HepG2 (cell line): ENCODE measurements around the gene FXYD6. TPM values are rescaled to one million over a fixed set of nuclear protein-coding genes. Genes with fewer than 3 reads are reported as not detected.

Source experiments
- CCAR2 ChIP-seq: fragments of 200-400 bp; formaldehyde crosslinking; optimal IDR thresholded peaks from 2 replicates; pipeline ENCODE3; 2018; ENCODE audit warnings: low read depth, mild to moderate bottlenecking, low read length, moderate library complexity
- KLF11 ChIP-seq: IDR thresholded peaks from 2 replicates; pipeline ENCODE4 v1.6.1; 2016; ENCODE audit warnings: missing compliant biosample characterization
- MBNL3 ChIP-seq: fragments of 250-450 bp; sonication (Bioruptor Pico); conservative IDR thresholded peaks from 2 replicates; pipeline ENCODE4 v1.8.0; 2022; ENCODE audit warnings: mild to moderate bottlenecking, inconsistent platforms
- MYNN ChIP-seq: sonication (generic); formaldehyde crosslinking; IDR thresholded peaks from 2 replicates; pipeline ENCODE4 v1.4.0; 2020; ENCODE audit warnings: mild to moderate bottlenecking, low read depth, missing genetic modification reagents
- RORA ChIP-seq: sonication (generic); formaldehyde crosslinking; IDR thresholded peaks from 2 replicates; pipeline ENCODE4 v1.5.0; 2020; ENCODE audit warnings: mild to moderate bottlenecking, missing genetic modification reagents, moderate library complexity
- SALL2 ChIP-seq: sonication (generic); formaldehyde crosslinking; IDR thresholded peaks from 2 replicates; pipeline ENCODE4 v1.8.1; 2023; ENCODE audit warnings: mild to moderate bottlenecking, missing genetic modification reagents, inconsistent platforms
- THAP11 ChIP-seq: IDR thresholded peaks from 2 replicates; pipeline ENCODE4 v1.6.1; 2016; ENCODE audit warnings: missing biosample characterization, missing genetic modification reagents
- TOPORS ChIP-seq: sonication (generic); formaldehyde crosslinking; IDR thresholded peaks from 2 replicates; pipeline ENCODE4 v1.8.0; 2023; ENCODE audit warnings: mild to moderate bottlenecking, missing genetic modification reagents
- U2AF2 ChIP-seq: fragments of 200-400 bp; formaldehyde crosslinking; IDR thresholded peaks from 2 replicates; pipeline ENCODE4 v1.6.1; 2017; ENCODE audit warnings: low read depth, mild to moderate bottlenecking, low read length
- YY1 ChIP-seq: IDR thresholded peaks from 2 replicates; pipeline ENCODE4 v1.6.1; 2011; ENCODE audit warnings: low read length, low read depth, moderate library complexity, mild to moderate bottlenecking; ENCODE audit not compliant: insufficient read depth, insufficient replicate concordance
- ZBTB20 ChIP-seq: sonication (generic); formaldehyde crosslinking; IDR thresholded peaks from 2 replicates; pipeline ENCODE4 v1.8.1; 2023; ENCODE audit warnings: missing genetic modification reagents, low read depth, mild to moderate bottlenecking, borderline replicate concordance
- ZBTB7B ChIP-seq: sonication (generic); formaldehyde crosslinking; IDR thresholded peaks from 2 replicates; pipeline ENCODE4 v1.4.0; 2020; ENCODE audit warnings: missing genetic modification reagents
- ZNF205 ChIP-seq: IDR thresholded peaks from 2 replicates; pipeline ENCODE4 v1.6.1; 2018; ENCODE audit warnings: missing biosample characterization, missing genetic modification reagents
- ZNF230 ChIP-seq: sonication (generic); formaldehyde crosslinking; IDR thresholded peaks from 2 replicates; pipeline ENCODE4 v1.4.0; 2020; ENCODE audit warnings: mild to moderate bottlenecking, missing genetic modification reagents
- ZNF317 ChIP-seq: sonication (generic); formaldehyde crosslinking; IDR thresholded peaks from 2 replicates; pipeline ENCODE4 v1.5.0; 2020; ENCODE audit warnings: mild to moderate bottlenecking, missing genetic modification reagents
- ZNF530 ChIP-seq: sonication (generic); formaldehyde crosslinking; IDR thresholded peaks from 2 replicates; pipeline ENCODE4 v1.5.0; 2020; ENCODE audit warnings: low read depth, mild to moderate bottlenecking, missing genetic modification reagents
- ZNF614 ChIP-seq: IDR thresholded peaks from 2 replicates; pipeline ENCODE4 v1.6.1; 2018; ENCODE audit warnings: missing biosample characterization, missing genetic modification reagents, inconsistent platforms, borderline replicate concordance
- ZNF660 ChIP-seq: sonication (generic); formaldehyde crosslinking; IDR thresholded peaks from 2 replicates; pipeline ENCODE4 v1.5.1; 2020; ENCODE audit warnings: mild to moderate bottlenecking, low read depth, missing genetic modification reagents, borderline replicate concordance
- ZNF746 ChIP-seq: sonication (generic); formaldehyde crosslinking; IDR thresholded peaks from 2 replicates; pipeline ENCODE4 v1.8.0; 2022; ENCODE audit warnings: mild to moderate bottlenecking, missing genetic modification reagents
- ZNF75D ChIP-seq: sonication (generic); formaldehyde crosslinking; IDR thresholded peaks from 2 replicates; pipeline ENCODE4 v1.8.1; 2023; ENCODE audit warnings: missing genetic modification reagents, mild to moderate bottlenecking, borderline replicate concordance
- polyA plus RNA-seq, 8 experiments: library from polyadenylated mRNA; depleted of rRNA in 3 of 8; stranded (reverse) in 7 of 8; unstranded in 1 of 8; fragments of >200 nt; fragmentation: Illumina TruSeq in 4 of 8; extraction: Trizol in 4 of 8; gene quantifications; 2 replicates each; pipeline versions ENCODE4 v1.2.1 to v1.2.3, GENCODE V29; 2011 to 2016; ENCODE audit warnings: low read depth in 4 of 8, missing spikeins in 1 of 8, mixed read lengths in 1 of 8; ENCODE audit not compliant: insufficient read depth in 1 of 8
- total RNA-seq, 5 experiments: library from RNA; depleted of rRNA; stranded (reverse); fragments of >200 nt; fragmentation: Illumina TruSeq; extraction: Trizol; gene quantifications; 2 replicates each; pipeline ENCODE4 v1.2.3, GENCODE V29; 2016; ENCODE audit warnings: low read depth in 1 of 5
- TF ChIP-seq, protein P1 (sequence below): sonication (generic); formaldehyde crosslinking; IDR thresholded peaks from 2 replicates; pipeline ENCODE4 v1.5.0; 2020; ENCODE audit warnings: missing genetic modification reagents, mild to moderate bottlenecking, borderline replicate concordance
- TF ChIP-seq, protein P2 (sequence below): IDR thresholded peaks from 2 replicates; pipeline ENCODE4 v1.6.1; 2016; ENCODE audit warnings: missing compliant biosample characterization, missing genetic modification reagents, borderline replicate concordance
- TF ChIP-seq, protein P3 (sequence below): IDR thresholded peaks from 2 replicates; pipeline ENCODE4 v1.6.1; 2016; ENCODE audit warnings: low read depth, missing genetic modification reagents, missing compliant biosample characterization

Gene FXYD6
- total and polyA plus RNA-seq, 2 of the 13 experiments (the other 11 are each of a cell fraction or from before 2014, with no cell fraction given): not detected

DNA sequence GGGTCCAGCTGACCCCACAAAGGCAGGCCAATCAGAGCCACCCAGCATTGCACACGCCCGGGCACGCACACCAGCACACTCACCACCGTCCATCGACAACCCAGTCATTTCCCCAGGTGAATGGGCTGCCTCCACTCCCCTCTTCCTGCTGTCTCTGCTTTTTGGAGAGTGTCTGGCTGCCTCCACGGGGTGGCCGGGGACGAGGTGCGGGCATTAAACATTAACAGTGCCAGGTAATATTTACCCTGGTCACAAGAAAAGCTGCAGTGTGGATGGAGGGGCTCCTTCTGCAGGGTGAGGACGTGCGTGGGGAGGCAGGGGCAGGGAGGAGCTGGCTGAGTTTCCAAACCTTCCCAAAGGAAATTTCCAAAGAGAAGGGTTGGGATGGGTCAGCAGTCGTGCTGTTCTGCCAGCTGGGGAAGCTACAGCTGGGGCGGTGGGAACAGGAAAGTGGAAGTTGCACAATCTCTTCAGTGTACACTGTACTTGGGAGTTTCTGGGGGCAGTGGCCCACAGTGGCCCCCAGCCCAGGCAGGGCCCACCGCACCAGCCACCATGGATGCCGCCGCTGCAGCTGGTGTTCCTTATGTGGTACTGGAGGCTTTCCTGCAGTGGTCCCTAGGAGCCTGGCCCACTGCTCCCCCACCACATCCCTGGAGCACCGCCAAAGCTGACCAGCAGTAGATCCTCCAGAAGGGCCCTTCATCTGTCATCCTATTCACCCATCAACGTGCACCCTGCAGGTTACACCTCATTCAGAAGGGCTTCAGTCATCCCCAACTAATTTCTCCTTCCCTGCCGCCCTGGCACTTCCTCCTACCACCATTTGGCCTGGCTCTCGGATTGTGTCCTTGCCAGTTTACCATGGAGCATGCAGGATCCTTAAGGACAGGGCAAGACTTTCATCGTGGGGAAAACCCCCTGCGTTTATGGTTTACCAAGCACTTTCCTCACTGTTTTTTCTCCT, 51.6 kb downstream of the FXYD6 start, which contains the start of gene FXYD2 (continued):
- peak; percentile 77 for TF ChIP-seq ZBTB7B (CRISPR knock-in tag)
- TF ChIP-seq KLF11: no peak
- no peak for TF ChIP-seq ZNF660 (CRISPR knock-in tag)
- no peak for TF ChIP-seq YY1
- TF ChIP-seq, protein P1, sequence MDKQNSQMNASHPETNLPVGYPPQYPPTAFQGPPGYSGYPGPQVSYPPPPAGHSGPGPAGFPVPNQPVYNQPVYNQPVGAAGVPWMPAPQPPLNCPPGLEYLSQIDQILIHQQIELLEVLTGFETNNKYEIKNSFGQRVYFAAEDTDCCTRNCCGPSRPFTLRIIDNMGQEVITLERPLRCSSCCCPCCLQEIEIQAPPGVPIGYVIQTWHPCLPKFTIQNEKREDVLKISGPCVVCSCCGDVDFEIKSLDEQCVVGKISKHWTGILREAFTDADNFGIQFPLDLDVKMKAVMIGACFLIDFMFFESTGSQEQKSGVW: no peak
- no peak for TF ChIP-seq ZBTB20 (CRISPR knock-in tag)
- no peak for TF ChIP-seq MBNL3 (CRISPR knock-in tag)
- TF ChIP-seq ZNF614: no peak
- TF ChIP-seq ZNF75D (CRISPR knock-in tag): no peak
- TF ChIP-seq ZNF205 (CRISPR knock-in tag): no peak
- TF ChIP-seq SALL2 (CRISPR knock-in tag): no peak
- TF ChIP-seq ZNF230: no peak
- TF ChIP-seq, protein P2, sequence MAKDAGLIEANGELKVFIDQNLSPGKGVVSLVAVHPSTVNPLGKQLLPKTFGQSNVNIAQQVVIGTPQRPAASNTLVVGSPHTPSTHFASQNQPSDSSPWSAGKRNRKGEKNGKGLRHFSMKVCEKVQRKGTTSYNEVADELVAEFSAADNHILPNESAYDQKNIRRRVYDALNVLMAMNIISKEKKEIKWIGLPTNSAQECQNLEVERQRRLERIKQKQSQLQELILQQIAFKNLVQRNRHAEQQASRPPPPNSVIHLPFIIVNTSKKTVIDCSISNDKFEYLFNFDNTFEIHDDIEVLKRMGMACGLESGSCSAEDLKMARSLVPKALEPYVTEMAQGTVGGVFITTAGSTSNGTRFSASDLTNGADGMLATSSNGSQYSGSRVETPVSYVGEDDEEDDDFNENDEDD (CRISPR knock-in tag): peak; percentile 41; the same call in 1 of the 2 replicates
- TF ChIP-seq ZNF530 (CRISPR knock-in tag): no peak
- no peak for TF ChIP-seq TOPORS
- no peak for TF ChIP-seq THAP11 (CRISPR knock-in tag)
- no peak for TF ChIP-seq ZNF746 (CRISPR knock-in tag)
- no peak for TF ChIP-seq U2AF2
- no peak for TF ChIP-seq ZNF317
- no peak for TF ChIP-seq RORA (CRISPR knock-in tag)
- TF ChIP-seq MYNN (CRISPR knock-in tag): no peak
- no peak for TF ChIP-seq CCAR2
- TF ChIP-seq, protein P3, sequence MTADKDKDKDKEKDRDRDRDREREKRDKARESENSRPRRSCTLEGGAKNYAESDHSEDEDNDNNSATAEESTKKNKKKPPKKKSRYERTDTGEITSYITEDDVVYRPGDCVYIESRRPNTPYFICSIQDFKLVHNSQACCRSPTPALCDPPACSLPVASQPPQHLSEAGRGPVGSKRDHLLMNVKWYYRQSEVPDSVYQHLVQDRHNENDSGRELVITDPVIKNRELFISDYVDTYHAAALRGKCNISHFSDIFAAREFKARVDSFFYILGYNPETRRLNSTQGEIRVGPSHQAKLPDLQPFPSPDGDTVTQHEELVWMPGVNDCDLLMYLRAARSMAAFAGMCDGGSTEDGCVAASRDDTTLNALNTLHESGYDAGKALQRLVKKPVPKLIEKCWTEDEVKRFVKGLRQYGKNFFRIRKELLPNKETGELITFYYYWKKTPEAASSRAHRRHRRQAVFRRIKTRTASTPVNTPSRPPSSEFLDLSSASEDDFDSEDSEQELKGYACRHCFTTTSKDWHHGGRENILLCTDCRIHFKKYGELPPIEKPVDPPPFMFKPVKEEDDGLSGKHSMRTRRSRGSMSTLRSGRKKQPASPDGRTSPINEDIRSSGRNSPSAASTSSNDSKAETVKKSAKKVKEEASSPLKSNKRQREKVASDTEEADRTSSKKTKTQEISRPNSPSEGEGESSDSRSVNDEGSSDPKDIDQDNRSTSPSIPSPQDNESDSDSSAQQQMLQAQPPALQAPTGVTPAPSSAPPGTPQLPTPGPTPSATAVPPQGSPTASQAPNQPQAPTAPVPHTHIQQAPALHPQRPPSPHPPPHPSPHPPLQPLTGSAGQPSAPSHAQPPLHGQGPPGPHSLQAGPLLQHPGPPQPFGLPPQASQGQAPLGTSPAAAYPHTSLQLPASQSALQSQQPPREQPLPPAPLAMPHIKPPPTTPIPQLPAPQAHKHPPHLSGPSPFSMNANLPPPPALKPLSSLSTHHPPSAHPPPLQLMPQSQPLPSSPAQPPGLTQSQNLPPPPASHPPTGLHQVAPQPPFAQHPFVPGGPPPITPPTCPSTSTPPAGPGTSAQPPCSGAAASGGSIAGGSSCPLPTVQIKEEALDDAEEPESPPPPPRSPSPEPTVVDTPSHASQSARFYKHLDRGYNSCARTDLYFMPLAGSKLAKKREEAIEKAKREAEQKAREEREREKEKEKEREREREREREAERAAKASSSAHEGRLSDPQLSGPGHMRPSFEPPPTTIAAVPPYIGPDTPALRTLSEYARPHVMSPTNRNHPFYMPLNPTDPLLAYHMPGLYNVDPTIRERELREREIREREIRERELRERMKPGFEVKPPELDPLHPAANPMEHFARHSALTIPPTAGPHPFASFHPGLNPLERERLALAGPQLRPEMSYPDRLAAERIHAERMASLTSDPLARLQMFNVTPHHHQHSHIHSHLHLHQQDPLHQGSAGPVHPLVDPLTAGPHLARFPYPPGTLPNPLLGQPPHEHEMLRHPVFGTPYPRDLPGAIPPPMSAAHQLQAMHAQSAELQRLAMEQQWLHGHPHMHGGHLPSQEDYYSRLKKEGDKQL (CRISPR knock-in tag): no peak
